ENCODE data around the gene MSMO1.

- TF ChIP-seq, protein P1, sequence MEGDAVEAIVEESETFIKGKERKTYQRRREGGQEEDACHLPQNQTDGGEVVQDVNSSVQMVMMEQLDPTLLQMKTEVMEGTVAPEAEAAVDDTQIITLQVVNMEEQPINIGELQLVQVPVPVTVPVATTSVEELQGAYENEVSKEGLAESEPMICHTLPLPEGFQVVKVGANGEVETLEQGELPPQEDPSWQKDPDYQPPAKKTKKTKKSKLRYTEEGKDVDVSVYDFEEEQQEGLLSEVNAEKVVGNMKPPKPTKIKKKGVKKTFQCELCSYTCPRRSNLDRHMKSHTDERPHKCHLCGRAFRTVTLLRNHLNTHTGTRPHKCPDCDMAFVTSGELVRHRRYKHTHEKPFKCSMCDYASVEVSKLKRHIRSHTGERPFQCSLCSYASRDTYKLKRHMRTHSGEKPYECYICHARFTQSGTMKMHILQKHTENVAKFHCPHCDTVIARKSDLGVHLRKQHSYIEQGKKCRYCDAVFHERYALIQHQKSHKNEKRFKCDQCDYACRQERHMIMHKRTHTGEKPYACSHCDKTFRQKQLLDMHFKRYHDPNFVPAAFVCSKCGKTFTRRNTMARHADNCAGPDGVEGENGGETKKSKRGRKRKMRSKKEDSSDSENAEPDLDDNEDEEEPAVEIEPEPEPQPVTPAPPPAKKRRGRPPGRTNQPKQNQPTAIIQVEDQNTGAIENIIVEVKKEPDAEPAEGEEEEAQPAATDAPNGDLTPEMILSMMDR (IDR thresholded peaks at IDR 0.05): no peak
- TF ChIP-seq POLR2A (IDR thresholded peaks at IDR 0.05): no peak
Measured at GRCh38 chr4:165299399-165300060, 27.9 kb upstream of the MSMO1 start.

Measured in Peyer's patch (tissue), 4 donors.